Coronary artery (tissue), 2 donors: ENCODE results near the gene DYSF.
"Not testable (repeated sequence)": the region's sequence is repeated elsewhere in the genome, so short reads cannot be mapped to it uniquely, and the experiment has no call there.

Source experiments
- DNase-seq: peaks from one replicate; pipeline ENCODE4 v3.0.0-alpha.2; 2017; ENCODE audit warnings: low spot score
- H3K27ac ChIP-seq, 2 donors: fragments of 200-600 bp; sonication (generic); one replicate each; pipeline ENCODE4 v1.5.1; 2016 to 2019
- H3K4me3 ChIP-seq: fragments of 200-600 bp; sonication (generic); 2 replicates; pipeline ENCODE4 v1.5.1; 2016; ENCODE audit warnings: mild to moderate bottlenecking, moderate library complexity
- TF ChIP-seq, protein P1 (sequence below): fragments of 200-600 bp; sonication (generic); IDR thresholded peaks from one replicate; pipeline ENCODE4 v1.5.1; 2019; ENCODE audit warnings: antibody characterized with exemption

Gene DYSF

DNA sequence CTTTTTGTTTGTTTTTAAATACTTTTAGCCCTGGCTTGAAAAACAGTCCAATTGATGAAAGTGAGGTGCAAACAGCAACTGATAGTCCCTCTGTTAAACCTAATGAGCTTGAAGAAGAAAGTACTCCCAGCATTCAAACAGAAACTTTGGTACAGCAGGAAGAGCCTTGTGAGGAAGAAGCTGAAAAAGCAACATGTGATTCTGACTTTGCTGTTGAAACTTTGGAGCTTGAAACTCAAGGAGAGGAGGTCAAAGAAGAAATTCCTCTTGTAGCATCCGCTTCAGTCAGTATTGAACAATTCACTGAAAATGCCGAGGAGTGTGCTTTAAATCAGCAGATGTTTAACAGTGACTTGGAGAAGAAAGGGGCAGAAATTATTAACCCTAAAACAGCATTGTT lies 30.6 kb upstream of the DYSF start:
- TF ChIP-seq, protein P1, sequence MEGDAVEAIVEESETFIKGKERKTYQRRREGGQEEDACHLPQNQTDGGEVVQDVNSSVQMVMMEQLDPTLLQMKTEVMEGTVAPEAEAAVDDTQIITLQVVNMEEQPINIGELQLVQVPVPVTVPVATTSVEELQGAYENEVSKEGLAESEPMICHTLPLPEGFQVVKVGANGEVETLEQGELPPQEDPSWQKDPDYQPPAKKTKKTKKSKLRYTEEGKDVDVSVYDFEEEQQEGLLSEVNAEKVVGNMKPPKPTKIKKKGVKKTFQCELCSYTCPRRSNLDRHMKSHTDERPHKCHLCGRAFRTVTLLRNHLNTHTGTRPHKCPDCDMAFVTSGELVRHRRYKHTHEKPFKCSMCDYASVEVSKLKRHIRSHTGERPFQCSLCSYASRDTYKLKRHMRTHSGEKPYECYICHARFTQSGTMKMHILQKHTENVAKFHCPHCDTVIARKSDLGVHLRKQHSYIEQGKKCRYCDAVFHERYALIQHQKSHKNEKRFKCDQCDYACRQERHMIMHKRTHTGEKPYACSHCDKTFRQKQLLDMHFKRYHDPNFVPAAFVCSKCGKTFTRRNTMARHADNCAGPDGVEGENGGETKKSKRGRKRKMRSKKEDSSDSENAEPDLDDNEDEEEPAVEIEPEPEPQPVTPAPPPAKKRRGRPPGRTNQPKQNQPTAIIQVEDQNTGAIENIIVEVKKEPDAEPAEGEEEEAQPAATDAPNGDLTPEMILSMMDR, result no peak
- DNase-seq, result no peak
- H3K4me3 ChIP-seq, result no peak overlapping the region
- no peak overlapping the region for H3K27ac ChIP-seq

DNA sequence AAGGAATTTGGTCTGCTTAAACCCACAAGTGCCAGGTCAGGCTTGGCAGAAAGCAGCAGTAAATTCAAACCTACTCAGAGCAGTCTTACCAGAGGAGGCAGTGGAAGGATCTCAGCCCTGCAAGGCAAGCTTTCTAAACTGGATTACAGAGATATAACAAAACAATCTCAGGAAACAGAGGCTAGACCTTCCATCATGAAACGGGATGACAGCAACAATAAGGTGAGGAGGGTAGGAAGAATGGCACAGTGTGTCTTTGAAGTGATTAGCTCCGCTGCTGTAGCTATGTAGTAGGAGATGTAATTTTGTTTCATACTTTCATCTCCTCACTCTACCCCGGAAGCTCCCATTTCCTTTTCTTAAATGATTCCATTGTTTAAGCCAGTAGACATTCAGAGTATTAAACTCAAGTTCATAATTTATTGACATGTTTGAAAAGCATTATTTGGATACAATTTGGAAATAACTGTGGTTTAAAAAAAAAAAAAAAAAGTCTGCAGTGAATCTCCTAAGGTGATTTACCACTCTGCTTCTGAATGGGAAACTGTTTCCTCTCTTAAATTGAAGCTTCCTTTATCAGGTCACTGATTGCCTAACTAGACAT lies 29.4 kb upstream of the DYSF start:
- TF ChIP-seq, protein P1, result no peak
- no peak overlapping the region for H3K4me3 ChIP-seq
- DNase-seq, result no peak
- H3K27ac ChIP-seq, result no peak overlapping the region

DNA sequence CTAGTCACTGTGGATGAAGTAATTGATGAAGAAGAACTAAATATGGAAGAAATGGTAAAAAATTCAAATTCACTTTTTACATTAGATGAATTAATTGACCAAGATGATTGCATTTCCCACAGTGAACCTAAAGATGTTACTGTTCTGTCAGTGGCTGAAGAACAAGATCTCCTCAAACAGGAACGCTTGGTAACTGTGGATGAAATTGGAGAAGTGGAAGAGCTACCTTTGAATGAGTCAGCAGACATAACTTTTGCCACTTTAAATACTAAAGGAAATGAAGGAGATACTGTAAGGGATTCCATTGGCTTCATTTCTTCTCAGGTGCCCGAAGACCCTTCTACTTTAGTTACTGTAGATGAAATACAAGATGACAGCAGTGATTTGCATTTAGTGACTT lies 26.6 kb upstream of the DYSF start:
- no peak for DNase-seq

DNA sequence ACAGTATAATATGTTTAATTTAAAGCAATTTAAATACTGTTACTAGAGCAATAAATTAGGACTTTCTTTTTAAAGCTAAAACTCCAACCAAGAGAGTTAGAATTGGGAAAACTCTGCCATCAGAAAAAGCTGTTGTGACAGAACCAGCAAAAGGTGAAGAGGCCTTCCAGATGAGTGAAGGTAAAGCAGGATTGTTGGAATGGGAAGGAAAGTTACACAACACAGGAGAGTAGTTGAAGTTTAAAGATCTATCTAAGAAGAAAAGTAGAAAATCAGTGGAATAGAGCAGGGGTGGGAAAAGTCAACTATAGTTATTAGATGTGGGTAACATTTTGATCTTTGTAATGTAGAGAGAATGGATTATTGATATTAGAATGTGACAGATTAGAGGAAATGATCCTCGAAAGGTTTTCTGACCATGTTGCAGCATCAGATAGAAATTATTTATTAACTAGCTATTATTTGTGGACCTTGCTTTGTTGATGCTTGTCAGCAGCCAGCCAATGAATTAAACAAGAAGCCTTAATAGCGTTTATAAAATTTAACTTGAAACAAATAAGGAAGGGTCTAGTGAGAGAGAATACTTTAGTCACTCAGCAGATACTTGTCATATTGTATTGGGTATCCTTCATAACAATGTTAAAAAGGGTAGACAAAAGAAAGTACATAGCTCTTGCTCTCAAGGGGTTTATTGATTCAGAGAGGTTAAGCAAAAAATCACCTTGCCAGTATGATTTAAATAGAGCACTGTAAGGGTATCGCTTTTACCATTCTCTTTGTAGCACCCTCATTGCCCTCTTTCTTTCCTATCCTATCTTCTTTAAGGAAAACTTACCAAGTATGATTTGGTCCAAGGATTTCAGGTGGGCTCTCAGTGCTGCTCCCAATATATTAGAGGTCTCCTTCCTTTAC lies 24.6 kb upstream of the DYSF start:
- TF ChIP-seq, protein P1, result no peak
- Histone ChIP-seq H3K27ac (no peak overlapping the region), H3K4me3 (no peak overlapping the region)
- no peak for DNase-seq

More for the DNA sequence above, 26.6 kb upstream of the DYSF start:
- no peak overlapping the region for H3K27ac ChIP-seq
- no peak overlapping the region for H3K4me3 ChIP-seq
- TF ChIP-seq, protein P1, result no peak

DNA sequence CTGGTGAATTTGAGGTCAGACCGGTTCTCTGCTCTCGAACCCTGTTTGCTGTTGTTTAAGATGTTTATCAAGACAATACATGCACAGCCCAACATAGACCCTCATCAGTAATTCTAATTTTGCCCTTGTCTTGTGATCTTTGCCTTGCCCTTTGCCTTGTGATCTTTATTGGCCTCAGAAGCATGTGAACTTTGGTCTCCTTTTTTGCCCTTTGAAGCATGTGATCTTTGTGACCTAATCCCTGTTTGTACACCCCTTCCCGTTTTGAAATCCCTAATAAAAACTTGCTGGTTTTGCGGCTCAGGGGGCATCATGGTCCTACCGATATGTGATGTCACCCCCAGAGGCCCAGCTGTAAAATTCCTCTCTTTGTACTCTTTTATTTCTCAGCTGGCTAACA lies 8.2 kb upstream of the DYSF start:
- DNase-seq, H3K27ac ChIP-seq, H3K4me3 ChIP-seq: not testable (repeated sequence)

DNA sequence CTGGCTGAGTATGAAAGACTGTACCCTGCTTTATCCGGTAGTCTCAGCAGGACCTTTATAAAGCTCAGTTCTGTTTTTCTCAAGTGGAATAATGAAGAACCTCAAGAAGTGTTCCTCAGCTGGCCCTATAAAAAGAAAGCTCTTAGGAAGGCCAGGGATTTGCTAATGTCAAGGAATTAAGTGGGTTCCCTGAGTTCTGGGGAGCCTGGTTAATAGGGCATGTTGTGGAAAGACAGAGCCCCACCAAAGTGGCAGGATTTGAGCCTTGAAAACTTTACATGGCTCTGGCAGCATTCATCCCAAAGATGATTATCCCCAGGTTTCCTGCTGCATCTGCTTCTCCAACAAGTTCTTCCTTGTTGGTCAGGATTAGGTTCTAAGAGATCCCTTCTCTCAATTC lies 6.9 kb upstream of the DYSF start:
- Histone ChIP-seq H3K4me3 (no peak overlapping the region), H3K27ac (no peak overlapping the region)
- TF ChIP-seq, protein P1, result no peak
- no peak for DNase-seq

DNA sequence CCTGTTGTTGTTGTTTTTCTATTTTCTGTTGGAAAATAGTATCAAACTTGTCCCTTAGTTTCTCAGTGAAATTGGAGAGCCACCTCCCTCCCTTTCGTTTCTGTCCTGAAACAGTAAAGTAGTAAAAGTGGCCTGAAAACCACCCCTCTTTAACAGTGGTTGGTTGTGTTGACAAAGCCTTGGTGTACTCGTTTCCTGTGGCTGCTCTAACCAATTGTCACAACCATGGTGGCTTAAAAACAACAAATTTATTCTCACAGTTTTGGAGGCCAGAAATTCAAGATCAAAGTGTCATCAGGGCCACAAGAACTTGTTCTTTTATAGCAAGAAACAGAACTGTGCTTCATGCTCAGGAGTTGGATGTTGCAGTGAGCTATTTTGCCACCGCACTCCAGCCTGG lies 4.0 kb upstream of the DYSF start:
- Histone ChIP-seq H3K4me3 (no peak overlapping the region), H3K27ac (no peak overlapping the region)
- TF ChIP-seq, protein P1, result no peak
- DNase-seq, result no peak
